Mammary epithelial cell (primary cell): ENCODE measurements around the gene ACTR5.

Source experiments
- EZH2 ChIP-seq: IDR thresholded peaks from 2 replicates; pipeline ENCODE4 v1.6.1; 2012; ENCODE audit warnings: low read length, inconsistent platforms, borderline replicate concordance
- TF ChIP-seq, protein P1 (sequence below), 2 donors: IDR thresholded peaks in 1 of 2; conservative IDR thresholded peaks in 1 of 2; 2 replicates each; pipeline ENCODE4 v1.5.1; 2011 to 2012; ENCODE audit warnings: inconsistent platforms in 2 of 2, low read length in 2 of 2, mild to moderate bottlenecking in 2 of 2, control low read depth in 1 of 2, low read depth in 1 of 2; ENCODE audit not compliant: insufficient read depth in 1 of 2; ENCODE audit errors: extremely low read depth in 1 of 2

DNA sequence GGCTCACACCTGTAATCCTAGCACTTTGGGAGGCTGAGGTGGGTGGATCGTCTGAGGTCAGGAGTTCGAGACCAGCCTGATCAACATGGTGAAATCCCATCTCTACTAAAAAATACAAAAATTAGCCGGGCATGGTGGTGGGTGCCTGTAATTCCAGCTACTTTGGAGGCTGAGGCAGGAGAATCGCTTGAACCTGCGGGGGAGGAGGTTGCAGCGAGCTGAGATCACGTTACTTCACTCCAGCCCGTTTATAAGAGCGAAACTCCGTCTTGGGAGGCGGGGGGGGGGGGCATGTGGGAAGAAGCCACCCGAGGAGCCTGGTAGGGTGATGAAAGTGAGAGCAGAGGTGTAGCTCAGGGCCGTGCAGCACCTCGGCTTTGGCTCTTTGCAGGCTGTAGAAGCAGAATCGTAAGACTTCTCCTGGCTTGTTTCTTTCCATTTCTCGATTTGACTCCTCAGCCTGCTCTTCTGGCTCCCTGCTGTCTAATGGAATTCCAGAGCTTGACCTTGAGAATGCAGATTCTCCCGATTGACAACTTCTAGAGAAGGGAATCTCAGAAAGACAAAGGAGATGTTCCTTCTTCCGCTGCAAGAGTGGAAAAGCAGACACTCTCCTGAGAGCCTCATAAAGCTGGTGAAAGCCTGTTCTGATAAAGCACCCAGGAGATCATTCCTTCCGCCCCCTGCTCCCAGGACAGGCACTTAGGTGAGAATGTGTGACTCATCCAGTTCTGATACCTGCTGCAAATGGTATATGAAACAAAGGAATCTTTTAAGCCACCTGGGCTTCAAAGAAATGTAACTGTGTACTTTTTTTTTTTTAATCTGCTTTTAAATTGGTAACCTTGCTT is 31.2 kb downstream of the ACTR5 start:
- TF ChIP-seq, protein P1, sequence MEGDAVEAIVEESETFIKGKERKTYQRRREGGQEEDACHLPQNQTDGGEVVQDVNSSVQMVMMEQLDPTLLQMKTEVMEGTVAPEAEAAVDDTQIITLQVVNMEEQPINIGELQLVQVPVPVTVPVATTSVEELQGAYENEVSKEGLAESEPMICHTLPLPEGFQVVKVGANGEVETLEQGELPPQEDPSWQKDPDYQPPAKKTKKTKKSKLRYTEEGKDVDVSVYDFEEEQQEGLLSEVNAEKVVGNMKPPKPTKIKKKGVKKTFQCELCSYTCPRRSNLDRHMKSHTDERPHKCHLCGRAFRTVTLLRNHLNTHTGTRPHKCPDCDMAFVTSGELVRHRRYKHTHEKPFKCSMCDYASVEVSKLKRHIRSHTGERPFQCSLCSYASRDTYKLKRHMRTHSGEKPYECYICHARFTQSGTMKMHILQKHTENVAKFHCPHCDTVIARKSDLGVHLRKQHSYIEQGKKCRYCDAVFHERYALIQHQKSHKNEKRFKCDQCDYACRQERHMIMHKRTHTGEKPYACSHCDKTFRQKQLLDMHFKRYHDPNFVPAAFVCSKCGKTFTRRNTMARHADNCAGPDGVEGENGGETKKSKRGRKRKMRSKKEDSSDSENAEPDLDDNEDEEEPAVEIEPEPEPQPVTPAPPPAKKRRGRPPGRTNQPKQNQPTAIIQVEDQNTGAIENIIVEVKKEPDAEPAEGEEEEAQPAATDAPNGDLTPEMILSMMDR (conservative IDR thresholded peaks at IDR 0.05 in 1 of 2, IDR thresholded peaks at IDR 0.05 in 1 of 2; ENCODE audit: extremely low read depth in 1 of 2, insufficient read depth in 1 of 2, low read depth in 1 of 2, low read length in 2 of 2), result no peak
- TF ChIP-seq EZH2, result no peak
